RWPE1 (cell line): Measurements from ENCODE around the gene ACP5.
A peak's percentile ranks its signal among the peaks of the same experiment; 100 is the strongest.
"Not testable (repeated sequence)": the region's sequence is repeated elsewhere in the genome, so short reads cannot be mapped to it uniquely, and the experiment has no call there.

ENCODE experiments used
- CTCF ChIA-PET: fragments of 350-600 bp; sonication (Branson Sonifier 250); formaldehyde crosslinking; extraction: SDS; loops from one replicate; lab custom pipeline; 2021; lab: Yijun Ruan, JAX
- POLR2A ChIA-PET: fragments of 400-600 bp; formaldehyde crosslinking; extraction: SDS; loops from one replicate; lab custom pipeline; 2020; ENCODE audit warnings: antibody characterized with exemption; ENCODE audit not compliant: low non-redundant PET; lab: Yijun Ruan, JAX
- DNase-seq: peaks from one replicate; pipeline ENCODE4 v3.0.0; 2012; ENCODE audit warnings: low spot score
- H3K27ac ChIP-seq: fragments of 450-650 bp; 2 replicates; pipeline ENCODE4 v1.5.1; 2017
- TF ChIP-seq, protein P1 (sequence below): fragments of 450-650 bp; conservative IDR thresholded peaks from 2 replicates; pipeline ENCODE4 v1.5.1; 2017; ENCODE audit warnings: low read depth, mild to moderate bottlenecking

The ACP5 gene

GRCh38 chr19:11570039-11570462, 7.4 kb downstream of the ACP5 start:
- no peak for DNase-seq
- no peak overlapping the region for H3K27ac ChIP-seq
- ChIA-PET CTCF (interaction anchor here (0.6 kb wide), 1 partner anchor 312 kb away, joined by 6 read pairs; no protein-coding TSS in a partner anchor), POLR2A (interaction anchor here (0.7 kb wide), 1 partner anchor 18 kb away, joined by 5 read pairs; no protein-coding TSS in a partner anchor)
- TF ChIP-seq, protein P1, sequence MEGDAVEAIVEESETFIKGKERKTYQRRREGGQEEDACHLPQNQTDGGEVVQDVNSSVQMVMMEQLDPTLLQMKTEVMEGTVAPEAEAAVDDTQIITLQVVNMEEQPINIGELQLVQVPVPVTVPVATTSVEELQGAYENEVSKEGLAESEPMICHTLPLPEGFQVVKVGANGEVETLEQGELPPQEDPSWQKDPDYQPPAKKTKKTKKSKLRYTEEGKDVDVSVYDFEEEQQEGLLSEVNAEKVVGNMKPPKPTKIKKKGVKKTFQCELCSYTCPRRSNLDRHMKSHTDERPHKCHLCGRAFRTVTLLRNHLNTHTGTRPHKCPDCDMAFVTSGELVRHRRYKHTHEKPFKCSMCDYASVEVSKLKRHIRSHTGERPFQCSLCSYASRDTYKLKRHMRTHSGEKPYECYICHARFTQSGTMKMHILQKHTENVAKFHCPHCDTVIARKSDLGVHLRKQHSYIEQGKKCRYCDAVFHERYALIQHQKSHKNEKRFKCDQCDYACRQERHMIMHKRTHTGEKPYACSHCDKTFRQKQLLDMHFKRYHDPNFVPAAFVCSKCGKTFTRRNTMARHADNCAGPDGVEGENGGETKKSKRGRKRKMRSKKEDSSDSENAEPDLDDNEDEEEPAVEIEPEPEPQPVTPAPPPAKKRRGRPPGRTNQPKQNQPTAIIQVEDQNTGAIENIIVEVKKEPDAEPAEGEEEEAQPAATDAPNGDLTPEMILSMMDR = no peak

DNA sequence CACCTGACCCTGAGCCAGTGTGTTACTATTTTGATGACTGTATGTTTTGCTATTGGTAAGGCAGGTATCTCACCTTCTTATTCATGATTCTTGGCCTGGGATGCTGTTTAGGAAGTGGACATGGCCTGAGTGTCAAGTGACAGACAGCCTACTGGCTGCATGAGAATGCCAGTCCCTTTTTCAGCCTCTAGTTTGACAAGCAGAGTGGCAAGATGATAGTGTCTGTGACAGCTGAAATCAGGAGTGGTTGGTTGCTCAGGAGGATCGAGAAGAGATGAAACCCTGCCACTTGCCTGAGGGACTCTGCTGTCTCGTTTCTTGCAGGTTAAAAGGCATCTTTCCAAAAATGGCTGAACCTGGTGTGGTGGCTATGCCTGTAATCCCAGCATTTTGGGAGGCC, 11.3 kb downstream of the ACP5 start:
- ChIA-PET CTCF (no interaction called here), POLR2A (no interaction called here)
- H3K27ac ChIP-seq = no peak overlapping the region
- TF ChIP-seq, protein P1 = no peak
- DNase-seq = no peak

DNA sequence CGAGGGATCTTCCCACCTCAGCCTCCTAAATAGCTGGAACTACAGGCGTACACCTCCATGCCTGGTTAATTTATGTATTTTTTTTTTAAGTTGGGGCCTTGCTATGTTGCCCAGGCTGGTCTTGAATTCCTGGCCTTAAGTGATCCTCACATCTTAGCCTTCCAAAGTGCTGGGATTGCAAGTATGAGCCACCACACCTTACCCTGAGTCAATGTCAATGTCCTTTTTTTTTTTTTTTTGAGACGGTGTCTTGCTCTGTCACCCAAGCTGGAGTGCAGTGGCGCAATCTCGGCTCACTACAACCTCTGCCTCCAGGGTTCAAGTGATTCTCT, 11.8 kb downstream of the ACP5 start:
- H3K27ac ChIP-seq, CTCF ChIA-PET, DNase-seq, POLR2A ChIA-PET: not testable (repeated sequence)

DNA sequence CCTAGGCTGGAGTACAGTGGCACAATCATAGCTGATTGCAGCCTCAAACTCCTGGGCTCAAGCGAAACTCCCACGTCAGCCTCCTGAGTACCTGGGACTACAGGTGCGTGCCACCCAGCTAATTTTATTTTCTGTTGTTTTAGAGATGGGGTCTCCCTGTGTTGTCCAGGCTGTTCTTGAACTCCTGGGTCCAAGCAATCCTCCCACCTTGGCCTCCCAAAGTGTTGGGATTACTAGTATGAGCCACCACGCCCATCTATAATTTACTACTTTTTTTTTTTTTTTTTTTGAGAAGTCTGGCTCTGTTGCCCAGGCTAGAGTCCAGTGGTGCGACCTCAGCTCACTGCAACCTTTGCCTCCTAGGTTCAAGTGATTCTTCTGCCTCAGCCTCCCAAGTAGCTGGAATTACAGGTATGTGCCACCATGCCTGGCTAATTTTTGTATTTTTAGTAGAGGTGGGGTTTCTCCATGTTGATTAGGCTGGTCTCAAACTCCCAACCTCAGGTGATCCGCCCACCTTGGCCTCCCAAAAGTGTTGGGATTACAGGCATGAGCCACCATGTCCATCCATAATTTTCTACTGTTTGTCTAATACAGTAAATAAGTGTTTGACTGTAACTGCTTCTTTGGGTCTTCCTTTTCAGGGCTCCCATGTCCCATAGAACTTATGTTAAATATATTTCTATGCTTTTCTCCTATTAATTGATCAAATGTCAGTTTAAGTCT, 13.2 kb downstream of the ACP5 start:
- POLR2A ChIA-PET, DNase-seq, H3K27ac ChIP-seq: not testable (repeated sequence)
- CTCF ChIA-PET = interaction anchor here (1.1 kb wide), 1 partner anchor 24 kb away, joined by 3 read pairs; no protein-coding TSS in a partner anchor

GRCh38 chr19:11563532-11563931, 13.9 kb downstream of the ACP5 start:
- CTCF ChIA-PET = interaction anchor here (1.1 kb wide), 1 partner anchor 24 kb away, joined by 3 read pairs; no protein-coding TSS in a partner anchor
- H3K27ac ChIP-seq = no peak overlapping the region
- TF ChIP-seq, protein P1 = no peak
- no peak for DNase-seq
- POLR2A ChIA-PET = no interaction called here

GRCh38 chr19:11560404-11561051, 16.9 kb downstream of the ACP5 start:
- CTCF ChIA-PET = interaction anchor here (0.5 to 0.6 kb wide), 2 partner anchors 403 to 809 kb away, joined by 3 read pairs; no protein-coding TSS in a partner anchor
- peak overlapping the region; percentile 66; the same call in 1 of the 2 replicates for H3K27ac ChIP-seq
- POLR2A ChIA-PET = interaction anchor here (0.6 kb wide), 1 partner anchor 1118 kb away, joined by 5 read pairs; no protein-coding TSS in a partner anchor

More at GRCh38 chr19:11560404-11561051, 16.9 kb downstream of the ACP5 start:
- peak; percentile 57 for DNase-seq
- TF ChIP-seq, protein P1 = peak; percentile 52
